Measurements from ENCODE around the gene ARMC5.

Gene ARMC5

DNA sequence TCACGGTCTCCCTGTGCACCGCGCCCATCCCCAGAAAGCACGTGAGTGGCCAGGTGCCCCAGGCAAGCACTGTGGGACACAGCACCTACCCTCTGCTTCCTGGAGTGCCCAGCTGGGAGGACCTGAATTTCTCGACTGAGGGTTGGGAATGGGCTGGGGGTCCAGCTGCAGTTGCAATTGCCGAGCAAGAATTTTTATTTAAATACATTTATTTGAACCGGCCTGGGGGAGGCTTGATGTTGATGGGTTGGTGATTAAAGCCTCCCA lies 29.9 kb downstream of the ARMC5 start:
- no peak for DNase-seq (ENCODE audit: low read depth, low spot score)
- Histone ChIP-seq H3K4me3 (ENCODE audit: insufficient read length, low read depth) (no peak overlapping the region), H3K4me1 (ENCODE audit: insufficient read depth, insufficient read length) (peaks cover 11% of the 10 kb centered on the region), H3K27me3 (ENCODE audit: insufficient read depth, insufficient read length) (peaks cover 36% of the 10 kb centered on the region), H3K9ac (ENCODE audit: insufficient read length, low read depth) (no peak overlapping the region), H3K9me3 (ENCODE audit: insufficient read depth, low read length) (no peaks in the 10 kb centered on the region), H3K36me3 (ENCODE audit: insufficient read depth, insufficient read length, low read length) (peaks cover 44% of the 10 kb centered on the region)
- TF ChIP-seq SUZ12 (IDR thresholded peaks at IDR 0.05; ENCODE audit: extremely low read depth, insufficient read depth, insufficient read length) = no peak
- TF ChIP-seq ZNF274 (IDR thresholded peaks at IDR 0.05; ENCODE audit: low read depth, low read length) = no peak
- no peak for TF ChIP-seq YY1 (IDR thresholded peaks at IDR 0.05; ENCODE audit: insufficient read depth, insufficient read length)

GRCh38 chr16:31489616-31490584 lies 30.6 kb downstream of the ARMC5 start:
- DNase-seq (ENCODE audit: low read depth, low spot score) = no peak
- Histone ChIP-seq H3K4me1 (ENCODE audit: insufficient read depth, insufficient read length) (peaks cover 7% of the 10 kb centered on the region), H3K9ac (ENCODE audit: insufficient read length, low read depth) (no peak overlapping the region), H3K27me3 (ENCODE audit: insufficient read depth, insufficient read length) (peaks cover 32% of the 10 kb centered on the region), H3K36me3 (ENCODE audit: insufficient read depth, insufficient read length, low read length) (peaks cover 44% of the 10 kb centered on the region), H3K9me3 (ENCODE audit: insufficient read depth, low read length) (no peaks in the 10 kb centered on the region), H3K4me3 (ENCODE audit: insufficient read length, low read depth) (no peak overlapping the region)
- TF ChIP-seq YY1 (IDR thresholded peaks at IDR 0.05; ENCODE audit: insufficient read depth, insufficient read length) = no peak
- TF ChIP-seq SUZ12 (IDR thresholded peaks at IDR 0.05; ENCODE audit: extremely low read depth, insufficient read depth, insufficient read length) = no peak
- no peak for TF ChIP-seq ZNF274 (IDR thresholded peaks at IDR 0.05; ENCODE audit: low read depth, low read length)

GRCh38 chr16:31491778-31492418 lies 32.6 kb downstream of the ARMC5 start:
- Histone ChIP-seq H3K36me3 (ENCODE audit: insufficient read depth, insufficient read length, low read length) (peaks cover 61% of the 10 kb centered on the region), H3K4me1 (ENCODE audit: insufficient read depth, insufficient read length) (peaks cover 7% of the 10 kb centered on the region), H3K9me3 (ENCODE audit: insufficient read depth, low read length) (no peaks in the 10 kb centered on the region), H3K4me3 (ENCODE audit: insufficient read length, low read depth) (no peak overlapping the region), H3K9ac (ENCODE audit: insufficient read length, low read depth) (no peak overlapping the region), H3K27me3 (ENCODE audit: insufficient read depth, insufficient read length) (peaks cover 12% of the 10 kb centered on the region)
- no peak for DNase-seq (ENCODE audit: low read depth, low spot score)
- no peak for TF ChIP-seq YY1 (IDR thresholded peaks at IDR 0.05; ENCODE audit: insufficient read depth, insufficient read length)
- TF ChIP-seq SUZ12 (IDR thresholded peaks at IDR 0.05; ENCODE audit: extremely low read depth, insufficient read depth, insufficient read length) = no peak
- no peak for TF ChIP-seq ZNF274 (IDR thresholded peaks at IDR 0.05; ENCODE audit: low read depth, low read length)

DNA sequence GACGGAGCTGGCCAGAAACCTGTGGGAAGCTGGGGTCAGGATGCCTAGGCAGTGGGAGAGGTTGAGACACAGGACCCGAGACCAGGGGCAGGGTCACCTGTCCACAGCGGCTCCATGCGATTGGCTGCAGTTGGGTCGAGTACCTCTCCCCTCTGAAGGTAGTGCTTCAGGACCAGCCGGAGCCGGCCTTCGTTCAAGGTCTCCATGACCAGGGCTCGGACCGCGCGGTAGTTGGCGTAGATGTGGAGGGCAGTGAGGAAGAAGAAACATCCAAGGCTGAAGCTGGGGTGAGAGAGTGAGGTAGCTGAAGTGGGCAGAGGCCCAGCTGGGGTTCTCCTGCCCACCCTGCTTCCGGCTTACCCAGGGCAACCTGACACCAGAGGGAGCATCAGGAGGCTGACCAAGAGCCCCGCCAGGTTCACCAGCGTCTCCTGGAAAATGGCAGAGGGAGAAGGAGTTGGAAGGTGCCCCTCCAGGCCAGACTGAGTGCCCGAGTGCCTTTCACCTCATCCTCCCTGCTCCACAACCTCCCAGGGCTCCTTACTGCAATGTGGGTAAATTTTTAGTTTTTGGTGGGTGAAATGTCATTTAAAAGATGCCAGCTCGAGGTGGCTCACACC lies 34.3 kb downstream of the ARMC5 start:
- Histone ChIP-seq H3K9me3 (ENCODE audit: insufficient read depth, low read length) (no peaks in the 10 kb centered on the region), H3K36me3 (ENCODE audit: insufficient read depth, insufficient read length, low read length) (peaks cover 78% of the 10 kb centered on the region), H3K9ac (ENCODE audit: insufficient read length, low read depth) (no peak overlapping the region), H3K4me3 (ENCODE audit: insufficient read length, low read depth) (no peak overlapping the region), H3K27me3 (ENCODE audit: insufficient read depth, insufficient read length) (no peaks in the 10 kb centered on the region), H3K4me1 (ENCODE audit: insufficient read depth, insufficient read length) (no peaks in the 10 kb centered on the region)
- TF ChIP-seq ZNF274 (IDR thresholded peaks at IDR 0.05; ENCODE audit: low read depth, low read length) = no peak
- TF ChIP-seq YY1 (IDR thresholded peaks at IDR 0.05; ENCODE audit: insufficient read depth, insufficient read length) = no peak
- no peak for TF ChIP-seq SUZ12 (IDR thresholded peaks at IDR 0.05; ENCODE audit: extremely low read depth, insufficient read depth, insufficient read length)
- DNase-seq (ENCODE audit: low read depth, low spot score) = no peak

- H3K9me3 ChIP-seq (ENCODE audit: insufficient read depth, low read length) = no peaks in the 10 kb centered on the region
- H3K4me1 ChIP-seq (ENCODE audit: insufficient read depth, insufficient read length) = no peaks in the 10 kb centered on the region
- TF ChIP-seq ZNF274 (IDR thresholded peaks at IDR 0.05; ENCODE audit: low read depth, low read length) = no peak
- no peak for TF ChIP-seq SUZ12 (IDR thresholded peaks at IDR 0.05; ENCODE audit: extremely low read depth, insufficient read depth, insufficient read length)
- TF ChIP-seq YY1 (IDR thresholded peaks at IDR 0.05; ENCODE audit: insufficient read depth, insufficient read length) = no peak
- no peak for DNase-seq (ENCODE audit: low read depth, low spot score)
- no peak overlapping the region for H3K4me3 ChIP-seq (ENCODE audit: insufficient read length, low read depth)
- H3K36me3 ChIP-seq (ENCODE audit: insufficient read depth, insufficient read length, low read length) = peaks cover 75% of the 10 kb centered on the region
- H3K9ac ChIP-seq (ENCODE audit: insufficient read length, low read depth) = no peak overlapping the region
- H3K27me3 ChIP-seq (ENCODE audit: insufficient read depth, insufficient read length) = no peaks in the 10 kb centered on the region
These were observed 37.4 kb downstream of the ARMC5 start for GRCh38 chr16:31496670-31497069.

- Histone ChIP-seq H3K9me3 (ENCODE audit: insufficient read depth, low read length) (no peaks in the 10 kb centered on the region), H3K9ac (ENCODE audit: insufficient read length, low read depth) (no peak overlapping the region), H3K36me3 (ENCODE audit: insufficient read depth, insufficient read length, low read length) (peaks cover 57% of the 10 kb centered on the region), H3K4me1 (ENCODE audit: insufficient read depth, insufficient read length) (no peaks in the 10 kb centered on the region), H3K27me3 (ENCODE audit: insufficient read depth, insufficient read length) (no peaks in the 10 kb centered on the region), H3K4me3 (ENCODE audit: insufficient read length, low read depth) (no peak overlapping the region)
- TF ChIP-seq ZNF274 (IDR thresholded peaks at IDR 0.05; ENCODE audit: low read depth, low read length) (no peak), YY1 (IDR thresholded peaks at IDR 0.05; ENCODE audit: insufficient read depth, insufficient read length) (no peak), SUZ12 (IDR thresholded peaks at IDR 0.05; ENCODE audit: extremely low read depth, insufficient read depth, insufficient read length) (no peak)
- no peak for DNase-seq (ENCODE audit: low read depth, low spot score)
These were observed 39.2 kb downstream of the ARMC5 start for GRCh38 chr16:31498493-31498892.

DNA sequence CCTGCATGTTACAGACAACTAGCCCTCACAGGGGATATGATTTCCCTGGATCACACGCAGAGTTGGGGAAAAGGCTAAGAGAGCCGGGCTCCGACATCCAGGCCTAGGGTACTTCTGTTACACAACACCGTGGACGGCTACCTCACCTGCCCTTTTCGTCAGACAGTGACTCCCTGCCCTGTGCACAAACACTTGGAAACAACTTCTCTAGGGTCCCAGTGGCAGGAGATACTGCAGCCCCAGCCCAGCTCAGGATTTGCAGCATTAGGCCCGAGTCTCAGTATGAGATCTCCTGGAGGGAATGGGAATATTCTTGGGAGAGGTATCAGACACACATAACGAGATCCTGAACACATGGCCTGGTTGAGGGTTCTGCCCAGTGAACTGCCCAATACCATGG lies 40.6 kb downstream of the ARMC5 start:
- no peak for DNase-seq (ENCODE audit: low read depth, low spot score)
- Histone ChIP-seq H3K9ac (ENCODE audit: insufficient read length, low read depth) (no peak overlapping the region), H3K9me3 (ENCODE audit: insufficient read depth, low read length) (no peaks in the 10 kb centered on the region), H3K4me1 (ENCODE audit: insufficient read depth, insufficient read length) (no peaks in the 10 kb centered on the region), H3K27me3 (ENCODE audit: insufficient read depth, insufficient read length) (no peaks in the 10 kb centered on the region), H3K4me3 (ENCODE audit: insufficient read length, low read depth) (no peak overlapping the region), H3K36me3 (ENCODE audit: insufficient read depth, insufficient read length, low read length) (peaks cover 61% of the 10 kb centered on the region)
- TF ChIP-seq SUZ12 (IDR thresholded peaks at IDR 0.05; ENCODE audit: extremely low read depth, insufficient read depth, insufficient read length) = no peak
